GM12875 (cell line): ENCODE data around the gene ST6GALNAC3.
"Not testable (repeated sequence)": the region's sequence is repeated elsewhere in the genome, so short reads cannot be mapped to it uniquely, and the experiment has no call there.

Experiments used
- H3K4me3 ChIP-seq: one replicate; pipeline ENCODE4 v1.5.1; 2011; ENCODE audit warnings: low read depth, low read length, control low read depth
- TF ChIP-seq, protein P1 (sequence below): IDR thresholded peaks from 2 replicates; pipeline ENCODE4 v1.5.1; 2011; ENCODE audit warnings: low read depth, mild to moderate bottlenecking, control low read depth, inconsistent platforms, low read length, moderate library complexity, borderline replicate concordance; ENCODE audit not compliant: insufficient read depth

The ST6GALNAC3 gene

DNA sequence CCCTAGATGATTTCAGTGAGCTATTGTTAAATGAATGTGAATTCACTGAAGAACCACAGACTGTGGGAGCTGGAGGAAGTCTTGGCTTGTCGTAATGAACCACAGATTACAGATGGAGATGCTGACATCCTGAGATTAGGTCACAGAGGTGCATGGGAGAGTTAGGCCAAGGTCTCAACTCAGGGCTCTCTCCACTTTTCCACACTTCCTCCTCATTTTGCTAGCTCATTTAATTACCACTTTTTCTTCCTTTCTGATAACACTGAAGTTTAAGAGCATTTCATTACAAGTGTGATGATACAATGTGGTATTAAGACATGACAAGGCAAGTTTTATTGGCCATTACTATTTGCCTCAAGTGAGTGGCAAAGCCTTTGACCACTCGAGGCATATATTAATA lies 30.8 kb downstream of the ST6GALNAC3 start:
- no peak overlapping the region for H3K4me3 ChIP-seq
- TF ChIP-seq, protein P1, sequence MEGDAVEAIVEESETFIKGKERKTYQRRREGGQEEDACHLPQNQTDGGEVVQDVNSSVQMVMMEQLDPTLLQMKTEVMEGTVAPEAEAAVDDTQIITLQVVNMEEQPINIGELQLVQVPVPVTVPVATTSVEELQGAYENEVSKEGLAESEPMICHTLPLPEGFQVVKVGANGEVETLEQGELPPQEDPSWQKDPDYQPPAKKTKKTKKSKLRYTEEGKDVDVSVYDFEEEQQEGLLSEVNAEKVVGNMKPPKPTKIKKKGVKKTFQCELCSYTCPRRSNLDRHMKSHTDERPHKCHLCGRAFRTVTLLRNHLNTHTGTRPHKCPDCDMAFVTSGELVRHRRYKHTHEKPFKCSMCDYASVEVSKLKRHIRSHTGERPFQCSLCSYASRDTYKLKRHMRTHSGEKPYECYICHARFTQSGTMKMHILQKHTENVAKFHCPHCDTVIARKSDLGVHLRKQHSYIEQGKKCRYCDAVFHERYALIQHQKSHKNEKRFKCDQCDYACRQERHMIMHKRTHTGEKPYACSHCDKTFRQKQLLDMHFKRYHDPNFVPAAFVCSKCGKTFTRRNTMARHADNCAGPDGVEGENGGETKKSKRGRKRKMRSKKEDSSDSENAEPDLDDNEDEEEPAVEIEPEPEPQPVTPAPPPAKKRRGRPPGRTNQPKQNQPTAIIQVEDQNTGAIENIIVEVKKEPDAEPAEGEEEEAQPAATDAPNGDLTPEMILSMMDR, result no peak

DNA sequence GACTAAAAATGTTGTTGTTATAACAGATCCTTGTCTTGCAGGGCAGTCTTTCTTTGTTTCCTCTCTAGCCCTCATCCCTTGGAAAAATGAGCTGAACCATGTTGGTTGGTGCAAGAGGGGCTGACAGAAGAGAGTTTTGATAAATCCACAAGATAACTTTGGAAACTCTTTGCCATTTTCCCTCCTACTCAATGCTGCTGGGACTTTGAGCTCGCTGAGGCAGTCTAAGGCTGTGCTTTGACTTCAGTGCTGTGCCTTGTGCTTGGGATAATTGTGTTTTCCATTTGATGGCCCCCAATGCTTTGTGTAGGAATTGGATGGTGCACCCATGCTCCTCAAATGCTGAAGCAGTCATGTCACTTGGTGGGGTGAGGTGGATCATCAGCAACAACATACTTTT lies 31.7 kb downstream of the ST6GALNAC3 start:
- TF ChIP-seq, protein P1, result no peak
- no peak overlapping the region for H3K4me3 ChIP-seq

DNA sequence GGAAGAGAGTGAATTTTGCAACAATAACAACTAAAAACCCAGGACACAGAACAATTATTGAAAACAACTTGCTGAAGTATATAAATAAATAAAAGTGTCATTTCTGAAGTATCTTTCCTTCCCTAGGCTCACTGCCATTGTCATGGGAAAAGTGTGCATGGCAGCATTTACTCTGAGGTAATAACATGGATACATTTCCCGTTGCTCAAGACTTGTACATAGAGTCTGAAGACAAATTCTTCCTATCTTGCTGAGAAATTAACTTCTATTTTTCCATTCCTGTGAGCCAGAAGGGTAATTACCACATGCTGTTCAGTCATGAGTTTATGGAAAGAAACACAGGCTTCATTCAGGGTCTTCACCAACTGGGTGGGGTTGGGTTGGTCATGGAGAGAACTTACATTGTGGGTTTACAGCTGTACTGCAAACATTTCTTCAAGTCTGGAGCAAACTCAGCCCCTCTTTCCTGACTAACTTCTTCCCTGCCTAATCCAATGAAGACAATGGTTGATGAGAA lies 32.2 kb downstream of the ST6GALNAC3 start:
- H3K4me3 ChIP-seq, result no peak overlapping the region
- TF ChIP-seq, protein P1, result no peak

DNA sequence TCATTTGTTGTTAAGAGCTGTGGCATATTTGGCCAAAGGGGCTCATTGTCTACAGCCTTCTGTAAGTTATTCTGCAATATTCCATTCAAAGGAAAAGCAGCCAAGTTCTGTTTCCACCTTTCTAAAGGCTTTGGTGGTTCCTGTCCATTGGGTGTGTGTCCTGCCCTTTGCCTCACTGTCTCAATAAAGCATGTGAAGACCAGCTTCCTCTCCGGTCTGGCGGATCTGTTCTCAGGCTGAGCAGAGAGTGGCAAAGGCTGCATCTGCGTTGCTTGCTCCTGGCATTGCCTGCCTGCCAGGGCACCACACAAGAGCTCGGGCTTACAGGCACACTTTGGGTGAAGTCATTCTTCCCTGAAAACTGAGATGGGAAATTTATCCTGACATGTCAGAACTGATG lies 34.9 kb downstream of the ST6GALNAC3 start:
- TF ChIP-seq, protein P1, result no peak
- no peak overlapping the region for H3K4me3 ChIP-seq

DNA sequence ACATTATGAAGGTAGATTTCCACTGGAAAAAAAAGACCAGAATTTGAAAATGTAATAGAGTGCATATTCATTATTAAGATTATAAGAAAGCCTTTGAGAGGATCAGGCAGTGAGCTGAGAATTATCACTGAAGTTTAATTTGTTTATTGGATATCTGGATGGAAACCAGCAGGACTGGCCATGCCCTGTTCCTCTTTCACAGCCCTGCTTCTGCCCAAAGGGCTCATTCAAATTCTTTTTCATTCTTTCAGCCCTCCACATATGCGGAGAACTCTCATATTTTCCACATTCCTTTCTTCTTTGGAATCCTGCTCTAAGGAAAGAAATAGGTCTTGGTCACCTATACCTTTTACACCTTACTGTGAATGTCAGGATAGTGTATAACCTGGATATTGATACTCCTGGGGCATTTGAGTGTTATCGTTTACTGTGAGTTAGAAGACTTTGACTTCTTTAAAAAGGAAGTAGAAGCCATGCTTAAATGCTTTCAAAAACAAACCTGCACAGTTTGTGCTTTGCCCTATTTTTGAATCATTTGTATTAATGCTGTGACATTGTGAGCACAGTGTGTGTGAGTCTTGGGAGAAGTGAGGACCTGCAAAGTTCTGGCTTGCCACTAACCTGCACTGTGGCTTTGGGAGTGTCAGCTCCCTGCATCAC lies 35.5 kb downstream of the ST6GALNAC3 start:
- TF ChIP-seq, protein P1, result no peak

DNA sequence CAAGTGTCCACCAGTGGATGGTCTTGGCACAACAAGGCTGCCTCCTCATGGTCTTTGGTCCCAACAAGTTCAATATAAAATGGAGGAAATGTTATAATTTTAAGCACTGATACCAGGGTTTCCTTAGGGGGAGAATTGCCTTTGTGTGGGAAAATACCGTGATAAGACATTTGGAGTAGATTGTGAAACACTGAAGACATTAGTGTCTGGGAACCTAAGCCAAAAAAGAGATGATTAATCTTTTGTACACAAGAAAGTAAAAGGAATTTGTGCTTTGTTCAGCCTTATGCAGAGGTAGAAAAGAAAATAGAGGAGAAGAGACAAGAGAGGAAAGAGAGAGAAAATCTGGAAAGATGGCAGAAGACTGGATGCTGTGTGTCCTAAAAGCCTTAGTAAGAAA lies 36.1 kb downstream of the ST6GALNAC3 start:
- H3K4me3 ChIP-seq, result no peak overlapping the region
- TF ChIP-seq, protein P1, result no peak

More for the DNA sequence above, 35.5 kb downstream of the ST6GALNAC3 start:
- no peak overlapping the region for H3K4me3 ChIP-seq

DNA sequence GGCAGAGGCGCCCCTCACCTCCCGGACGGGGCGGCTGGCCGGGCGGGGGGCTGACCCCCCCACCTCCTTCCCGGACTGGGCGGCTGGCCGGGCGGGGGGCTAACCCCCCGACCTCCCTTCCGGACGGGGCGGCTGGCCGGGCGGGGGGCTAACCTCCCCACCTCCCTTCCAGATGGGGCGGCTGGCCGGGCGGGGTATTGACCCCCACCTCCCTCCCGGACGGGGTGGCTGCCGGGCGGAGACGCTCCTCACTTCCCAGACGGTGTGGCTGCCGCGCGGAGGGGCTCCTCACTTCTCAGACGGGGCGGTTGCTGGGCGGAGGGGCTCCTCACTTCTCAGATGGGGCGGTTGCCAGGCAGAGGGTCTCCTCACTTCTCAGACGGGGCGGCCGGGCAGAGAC lies 37.8 kb downstream of the ST6GALNAC3 start:
- not testable (repeated sequence) for H3K4me3 ChIP-seq
